ENCODE measurements around the gene EIF3D. TPM values are rescaled to one million over a fixed set of nuclear protein-coding genes. Genes with fewer than 3 reads are reported as not detected.
"Not testable (repeated sequence)": the region's sequence is repeated elsewhere in the genome, so short reads cannot be mapped to it uniquely, and the experiment has no call there.

The EIF3D gene
- total RNA-seq, 2 donors from 2014 or later = 136 to 177 TPM

GRCh38 chr22:36538529-36538928, 9.6 kb upstream of the EIF3D start:
- no peaks in the 10 kb centered on the region for H3K4me1 ChIP-seq
- no peak overlapping the region for H3K27ac ChIP-seq
- no peaks in the 10 kb centered on the region for H3K9me3 ChIP-seq
- no peak for DNase-seq
- intact Hi-C loops (cut with DNase I) = no loop called here
- ATAC-seq = no peak
- no peak overlapping the region for H3K4me3 ChIP-seq
- H3K36me3 ChIP-seq (replicated peaks in 1 of 2; ENCODE audit: insufficient read depth in 1 of 2, low read depth in 2 of 2) = no peaks in the 10 kb centered on the region
- WGBS, 2 donors = 61 to 77% methylated on average over 5 to 7 of the region's 7 CpGs
- H3K27me3 ChIP-seq = no peaks in the 10 kb centered on the region
- TF ChIP-seq, protein P1, sequence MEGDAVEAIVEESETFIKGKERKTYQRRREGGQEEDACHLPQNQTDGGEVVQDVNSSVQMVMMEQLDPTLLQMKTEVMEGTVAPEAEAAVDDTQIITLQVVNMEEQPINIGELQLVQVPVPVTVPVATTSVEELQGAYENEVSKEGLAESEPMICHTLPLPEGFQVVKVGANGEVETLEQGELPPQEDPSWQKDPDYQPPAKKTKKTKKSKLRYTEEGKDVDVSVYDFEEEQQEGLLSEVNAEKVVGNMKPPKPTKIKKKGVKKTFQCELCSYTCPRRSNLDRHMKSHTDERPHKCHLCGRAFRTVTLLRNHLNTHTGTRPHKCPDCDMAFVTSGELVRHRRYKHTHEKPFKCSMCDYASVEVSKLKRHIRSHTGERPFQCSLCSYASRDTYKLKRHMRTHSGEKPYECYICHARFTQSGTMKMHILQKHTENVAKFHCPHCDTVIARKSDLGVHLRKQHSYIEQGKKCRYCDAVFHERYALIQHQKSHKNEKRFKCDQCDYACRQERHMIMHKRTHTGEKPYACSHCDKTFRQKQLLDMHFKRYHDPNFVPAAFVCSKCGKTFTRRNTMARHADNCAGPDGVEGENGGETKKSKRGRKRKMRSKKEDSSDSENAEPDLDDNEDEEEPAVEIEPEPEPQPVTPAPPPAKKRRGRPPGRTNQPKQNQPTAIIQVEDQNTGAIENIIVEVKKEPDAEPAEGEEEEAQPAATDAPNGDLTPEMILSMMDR (IDR thresholded peaks at IDR 0.05) = no peak
- no peak for TF ChIP-seq POLR2A (IDR thresholded peaks at IDR 0.05)

- Histone ChIP-seq H3K36me3 (replicated peaks in 1 of 2; ENCODE audit: insufficient read depth in 1 of 2, low read depth in 2 of 2) (no peaks in the 10 kb centered on the region), H3K9me3 (no peaks in the 10 kb centered on the region), H3K4me1 (no peaks in the 10 kb centered on the region), H3K27me3 (no peaks in the 10 kb centered on the region), H3K27ac (no peak overlapping the region), H3K4me3 (no peak overlapping the region)
- intact Hi-C loops (cut with DNase I) = no loop called here
- TF ChIP-seq POLR2A (IDR thresholded peaks at IDR 0.05) = no peak
- TF ChIP-seq, protein P1 (IDR thresholded peaks at IDR 0.05) = no peak
- DNase-seq (no peak), ATAC-seq (no peak)
- 40 to 47% methylated on average over 3 to 7 of the region's 7 CpGs for WGBS, 2 donors
Observed at GRCh38 chr22:36536717-36537116, 7.8 kb upstream of the EIF3D start.

DNA sequence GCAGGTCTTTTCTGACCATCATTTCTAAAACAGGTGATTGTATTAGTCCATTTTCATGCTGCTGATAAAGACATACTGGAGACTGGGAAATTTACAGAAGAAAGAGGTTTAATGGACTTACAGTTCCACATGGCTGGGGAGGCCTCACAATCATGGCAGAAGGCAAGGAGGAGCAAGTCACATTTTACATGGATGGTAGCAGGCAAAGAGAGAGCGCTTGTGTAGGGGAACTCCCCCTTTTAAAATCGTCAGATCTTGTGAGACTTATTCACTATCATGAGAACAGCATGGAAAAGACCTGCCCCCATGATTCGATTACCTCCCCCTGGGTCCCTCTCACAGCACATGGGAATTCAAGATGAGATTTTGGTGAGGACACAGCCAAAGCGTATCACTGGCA, 4.4 kb upstream of the EIF3D start:
- DNase-seq; H3K27ac ChIP-seq; H3K27me3 ChIP-seq; H3K4me1 ChIP-seq; H3K4me3 ChIP-seq; H3K9me3 ChIP-seq; ATAC-seq; intact Hi-C loops (cut with DNase I); H3K36me3 ChIP-seq (replicated peaks in 1 of 2; ENCODE audit: insufficient read depth in 1 of 2, low read depth in 2 of 2): not testable (repeated sequence)
- WGBS, 2 donors = 78 to 82% methylated on average over 4 of the region's 4 CpGs

- Histone ChIP-seq H3K36me3 (replicated peaks in 1 of 2; ENCODE audit: insufficient read depth in 1 of 2, low read depth in 2 of 2) (no peaks in the 10 kb centered on the region), H3K9me3 (no peaks in the 10 kb centered on the region), H3K27me3 (no peaks in the 10 kb centered on the region), H3K4me1 (peaks cover 17% of the 10 kb centered on the region), H3K4me3 (no peak overlapping the region), H3K27ac (no peak overlapping the region)
- ATAC-seq = no peak
- intact Hi-C loops (cut with DNase I) = no loop called here
- 71 to 78% methylated on average over 2 of the region's 2 CpGs for WGBS, 2 donors
- DNase-seq = no peak
- TF ChIP-seq, protein P1 (IDR thresholded peaks at IDR 0.05) = no peak
- TF ChIP-seq POLR2A (IDR thresholded peaks at IDR 0.05) = no peak
Observed at GRCh38 chr22:36532466-36532865, 3.5 kb upstream of the EIF3D start.

DNA sequence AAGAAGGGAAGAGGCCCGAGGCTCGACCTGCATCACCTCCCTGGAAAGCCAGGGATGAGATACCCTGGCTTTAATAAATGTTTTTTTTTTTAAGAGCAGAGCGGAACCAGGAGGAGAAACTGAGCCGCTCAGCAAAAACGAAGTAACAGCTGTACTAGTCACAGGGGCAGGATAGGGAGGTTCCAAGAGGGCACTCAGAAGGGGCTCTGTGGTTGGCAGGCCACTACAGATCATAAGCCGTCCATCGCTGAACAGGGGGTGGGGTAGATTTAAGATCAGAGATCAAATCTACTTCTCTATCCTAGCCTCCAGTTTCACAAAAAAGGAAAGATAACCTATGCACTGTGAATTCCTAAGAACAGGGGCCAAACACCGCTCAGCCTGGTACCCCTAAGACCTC, 625 bp downstream of the EIF3D start:
- H3K9me3 ChIP-seq = no peaks in the 10 kb centered on the region
- no peak for TF ChIP-seq POLR2A (IDR thresholded peaks at IDR 0.05)
- TF ChIP-seq, protein P1 (IDR thresholded peaks at IDR 0.05) = no peak
- DNase-seq (peak in 1 of 4 donors; percentile 19), ATAC-seq (no peak)
- peak overlapping the region; percentile 78 to 97 (median 90) for H3K27ac ChIP-seq
- peak overlapping the region; percentile 67 to 94 for H3K4me3 ChIP-seq
- H3K36me3 ChIP-seq (replicated peaks in 1 of 2; ENCODE audit: insufficient read depth in 1 of 2, low read depth in 2 of 2) = peaks cover 16 to 20% of the 10 kb centered on the region in 2 donors
- intact Hi-C loops (cut with DNase I) = no loop called here
- peaks cover 26% of the 10 kb centered on the region for H3K4me1 ChIP-seq
- no peaks in the 10 kb centered on the region for H3K27me3 ChIP-seq
- 3 to 4% methylated on average over 7 to 8 of the region's 8 CpGs for WGBS, 2 donors
